Daoy (cell line): Measurements from ENCODE around the gene SNX33. TPM values are rescaled to one million over a fixed set of nuclear protein-coding genes. Genes with fewer than 3 reads are reported as not detected.
"Not testable (repeated sequence)": the region's sequence is repeated elsewhere in the genome, so short reads cannot be mapped to it uniquely, and the experiment has no call there.

Experiments used
- DNase-seq: peaks from one replicate; pipeline ENCODE4 v3.0.0-alpha.2; 2015; ENCODE audit warnings: low read depth
- total RNA-seq: library from RNA; depleted of rRNA; stranded (reverse); fragments of >200 nt; shearing (Covaris generic); gene quantifications from 2 replicates; pipeline ENCODE4 v1.2.3, GENCODE V29; 2014; rRNA removed

The SNX33 gene
- total RNA-seq, 1 experiment from 2014 or later = 7.8 TPM

DNA sequence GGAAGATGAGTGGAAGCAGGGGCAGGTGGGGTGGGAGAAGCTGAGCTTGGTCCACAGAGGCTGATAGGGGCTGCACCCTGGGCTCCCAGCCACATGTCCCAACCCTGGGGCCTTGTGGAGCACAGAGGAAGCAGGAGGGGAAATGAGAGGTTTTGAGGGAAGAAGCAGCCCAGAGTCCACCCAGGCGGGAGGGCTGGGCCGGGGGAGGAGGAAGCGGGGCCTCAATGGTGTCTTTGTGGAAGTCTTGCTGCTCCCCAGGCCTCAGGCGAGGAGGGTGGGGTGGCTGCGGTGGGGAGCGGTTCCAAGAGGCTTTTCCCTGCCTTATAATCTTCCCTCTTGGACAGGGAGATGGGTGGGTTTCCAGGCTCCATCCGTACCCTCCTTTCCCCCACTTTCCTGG, 51.8 kb downstream of the SNX33 start:
- DNase-seq = not testable (repeated sequence)

- DNase-seq = peak; percentile 87
These were observed 52.5 kb downstream of the SNX33 start for GRCh38 chr15:75699961-75700874.

- DNase-seq = not testable (repeated sequence)
These were observed 53.6 kb downstream of the SNX33 start for GRCh38 chr15:75701071-75702003.

GRCh38 chr15:75702436-75702835, 54.7 kb downstream of the SNX33 start:
- no peak for DNase-seq

DNA sequence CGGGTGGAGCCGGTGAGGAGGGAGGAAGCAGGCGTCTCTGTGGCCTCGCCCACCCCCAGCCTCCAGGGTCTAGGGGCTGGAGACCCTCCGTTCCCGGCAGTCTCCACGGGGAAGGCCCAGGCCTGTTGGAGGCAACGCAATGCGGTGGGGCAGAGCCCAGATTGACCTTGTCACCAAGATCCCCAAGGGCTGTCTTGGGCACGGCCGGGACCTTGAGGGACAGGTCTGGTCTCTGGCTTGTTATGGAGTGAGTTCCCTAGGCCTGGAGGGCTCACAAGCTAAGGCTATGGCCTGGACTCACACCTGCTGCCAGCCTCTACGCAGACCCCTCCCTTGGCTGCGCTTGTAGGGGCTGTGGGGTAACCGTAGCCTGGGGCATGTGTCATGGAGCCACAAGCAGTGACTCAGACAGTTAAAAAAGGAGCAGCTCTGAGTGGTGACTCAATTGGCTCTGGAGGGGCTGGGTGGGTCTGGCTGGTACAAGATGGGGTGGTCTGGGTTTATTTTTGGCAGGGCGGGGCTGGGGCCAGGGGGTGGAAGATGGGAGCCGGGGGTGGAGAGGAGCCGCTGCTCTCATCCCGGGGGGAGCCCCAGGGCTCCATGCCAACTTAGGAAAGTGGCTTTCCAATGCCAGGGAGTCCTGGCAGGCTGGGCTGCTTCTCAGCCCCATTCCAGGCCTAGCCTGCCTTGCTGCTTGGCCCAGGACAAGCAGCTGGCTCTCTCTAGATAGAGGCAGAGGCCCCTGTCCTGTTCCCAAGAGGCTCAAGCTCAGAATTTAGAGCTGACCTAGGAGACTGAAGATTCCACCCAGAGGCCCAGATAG, 55.9 kb downstream of the SNX33 start:
- not testable (repeated sequence) for DNase-seq

GRCh38 chr15:75704263-75704615, 56.5 kb downstream of the SNX33 start:
- no peak for DNase-seq

GRCh38 chr15:75704618-75705017, 56.9 kb downstream of the SNX33 start:
- no peak for DNase-seq

DNA sequence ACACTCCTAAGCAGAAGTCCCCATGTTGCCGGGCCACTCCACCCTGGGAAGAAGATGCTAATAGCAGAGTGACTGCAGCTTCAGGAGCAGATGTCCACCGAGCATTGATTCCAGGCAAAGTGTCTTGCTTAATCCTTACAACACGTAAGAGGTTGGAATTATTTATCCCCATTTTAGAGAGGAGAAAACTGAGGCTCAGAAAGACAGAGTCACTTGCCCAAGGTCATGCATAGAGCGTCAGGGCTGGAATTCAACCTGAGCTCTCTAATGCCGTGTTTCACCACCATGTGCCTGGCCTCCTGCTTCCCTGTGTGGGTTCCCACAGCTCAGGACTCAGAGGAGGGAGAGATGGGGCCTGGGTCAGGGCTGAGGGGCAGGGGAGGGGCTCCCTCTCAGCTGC, 57.7 kb downstream of the SNX33 start:
- DNase-seq = not testable (repeated sequence)

DNA sequence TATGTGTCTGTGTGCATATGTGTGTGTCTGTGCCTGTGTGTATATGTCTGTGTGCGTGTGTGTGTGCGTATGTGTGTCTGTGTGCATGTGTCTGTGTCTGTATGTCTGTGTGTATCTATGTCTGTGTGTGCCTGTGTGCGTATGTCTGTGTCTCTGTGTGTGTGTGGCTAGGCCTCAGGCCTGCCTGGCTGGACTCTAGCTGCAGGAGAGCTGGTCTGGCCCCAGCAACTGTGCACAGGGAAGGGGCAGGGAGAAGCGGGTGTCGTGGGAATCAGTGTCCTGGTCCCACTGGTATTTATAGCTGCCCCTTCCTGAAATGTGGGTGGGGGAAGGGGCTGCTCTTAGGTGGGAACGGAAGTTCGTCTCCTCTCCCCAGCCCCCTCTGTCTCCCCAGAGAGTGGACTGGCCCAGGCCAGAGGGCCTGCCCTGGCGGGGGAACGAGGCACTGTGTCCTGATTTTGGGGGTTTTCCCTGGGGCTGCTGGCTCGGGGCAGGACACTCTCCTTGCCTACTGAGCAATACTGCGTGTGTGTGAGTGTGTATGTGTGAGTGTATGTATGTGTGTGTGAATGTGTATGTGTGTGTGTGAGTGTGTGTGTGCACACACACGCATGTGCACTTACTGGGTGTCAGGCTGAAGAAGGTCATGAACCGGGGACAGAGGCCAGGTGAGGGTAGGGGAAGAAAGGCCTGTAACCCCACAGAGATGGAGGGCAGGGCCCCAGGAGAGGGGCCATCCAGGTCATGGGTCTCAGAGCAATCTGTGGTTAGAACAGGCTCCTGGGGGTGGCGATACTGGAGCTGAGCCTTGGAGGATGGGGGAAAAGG, 58.4 kb downstream of the SNX33 start:
- DNase-seq = no peak

- DNase-seq = no peak
These were observed 58.9 kb downstream of the SNX33 start for GRCh38 chr15:75706682-75706954.

DNA sequence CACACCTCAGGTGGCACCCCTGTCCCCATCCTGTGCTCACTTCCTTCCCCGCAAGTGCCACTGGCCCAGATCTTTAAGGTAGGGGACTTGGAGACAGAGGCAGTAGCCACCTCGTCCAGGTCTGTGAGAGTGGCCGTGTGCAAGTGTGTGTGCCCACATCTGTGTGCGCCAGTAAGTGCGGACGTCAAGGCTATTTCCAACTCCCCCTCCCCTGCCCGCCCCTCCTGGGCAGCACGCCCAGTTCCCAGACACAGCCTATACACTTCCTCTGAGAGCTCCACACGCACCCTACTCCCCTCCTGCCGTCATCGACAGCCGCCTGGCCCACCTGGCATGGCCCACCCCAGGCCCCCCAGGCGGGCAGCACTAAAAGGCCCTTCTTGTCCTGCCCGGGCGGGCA, 61.7 kb downstream of the SNX33 start:
- DNase-seq = not testable (repeated sequence)

DNA sequence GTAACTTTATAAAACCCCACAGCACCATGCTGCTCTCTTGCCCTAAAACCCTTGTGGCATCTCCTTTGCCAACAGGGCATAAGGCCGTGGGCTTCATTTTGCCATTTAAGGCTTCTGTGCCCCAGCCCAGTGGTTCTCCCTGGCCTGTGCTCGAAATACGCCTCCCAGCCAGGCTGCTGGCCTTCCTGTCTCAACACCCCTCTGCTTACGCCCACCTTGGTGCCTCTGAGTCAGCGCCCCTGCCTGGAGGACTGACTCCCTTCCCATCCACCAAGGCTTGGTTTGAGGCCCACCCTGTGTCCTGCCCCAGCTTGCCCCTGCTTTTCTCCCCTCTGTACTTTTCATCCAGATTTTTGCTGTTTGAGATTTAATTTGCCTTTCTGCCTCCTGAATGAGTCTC, 63.2 kb downstream of the SNX33 start:
- peak; percentile 61 for DNase-seq

DNA sequence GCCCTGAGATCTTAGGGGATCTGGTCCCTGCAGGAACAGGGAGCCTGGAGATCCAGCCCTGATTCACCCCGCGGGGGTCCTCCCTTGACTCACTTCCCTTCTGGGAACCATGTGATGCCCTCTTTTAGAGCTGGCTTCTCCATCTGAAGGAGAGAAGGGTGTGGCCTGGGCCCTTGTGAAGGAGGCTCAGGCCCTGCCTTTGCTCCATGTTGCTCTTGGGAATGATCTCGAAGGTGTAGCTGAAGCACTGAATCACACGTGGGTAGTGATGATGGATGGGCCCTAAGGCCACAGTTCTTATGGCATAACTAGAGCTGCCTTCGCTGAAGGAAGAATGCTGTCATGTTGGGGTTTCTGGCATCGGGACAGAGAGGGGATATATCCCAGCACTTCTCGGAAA, 63.8 kb downstream of the SNX33 start:
- DNase-seq = peak; percentile 63

Other genes with a start within 250 kb of the SNX33 start
- 16.8 and 20.6 TPM in 2 replicates for gene SIN3A, start 196.2 kb upstream of the SNX33 start, total RNA-seq
- 20.8 and 21.2 TPM in 2 replicates for gene PTPN9, start 68.6 kb upstream of the SNX33 start, total RNA-seq
- gene SNUPN, start 22.2 kb upstream of the SNX33 start, total RNA-seq = 36.0 and 41.4 TPM in 2 replicates
- gene IMP3, start 7.7 kb upstream of the SNX33 start, total RNA-seq = 115 and 126 TPM in 2 replicates
- 21.2 and 24.7 TPM in 2 replicates for gene CSPG4, start 64.9 kb downstream of the SNX33 start, total RNA-seq
- gene UBE2Q2, start 195.5 kb downstream of the SNX33 start, total RNA-seq = 38.3 and 41.4 TPM in 2 replicates